Measurements from ENCODE around the gene PPM1K. TPM values are rescaled to one million over a fixed set of nuclear protein-coding genes. Genes with fewer than 3 reads are reported as not detected.

Gene PPM1K
- total RNA-seq, 1 experiment from 2014 or later, result 2.0 TPM

GRCh38 chr4:88230969-88231771 lies 53.2 kb downstream of the PPM1K start:
- DNase-seq (ENCODE audit: low read depth), result no peak
- in situ Hi-C loops (cut with HindIII; ENCODE audit: low pct_unique_long_range_greater_than_20kb, low sequenced_read_pairs), result loop anchor here (10.0 kb wide), 1 partner anchor 124 kb away; no protein-coding TSS in a partner anchor

DNA sequence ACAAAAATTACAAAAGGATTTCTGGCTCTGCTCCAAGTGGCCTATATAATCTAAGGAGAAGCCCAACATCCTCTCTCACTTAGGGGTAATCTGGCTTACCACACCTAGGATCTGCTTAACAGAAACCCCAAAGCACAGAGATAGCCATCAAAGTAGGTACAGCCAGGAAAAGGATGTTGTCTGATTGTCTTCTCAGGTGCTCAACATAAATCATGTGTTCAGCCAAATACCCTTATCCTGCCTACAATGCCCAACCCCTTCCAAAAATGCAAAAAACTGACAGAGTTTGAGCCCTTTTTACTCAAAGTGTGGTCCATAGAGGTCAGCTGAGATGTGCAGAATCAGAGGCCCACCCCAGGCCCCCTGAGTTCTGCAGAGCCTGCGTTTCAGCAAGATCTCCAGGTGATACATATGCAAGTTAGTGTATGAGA lies 53.9 kb downstream of the PPM1K start:
- in situ Hi-C loops (cut with HindIII; ENCODE audit: low pct_unique_long_range_greater_than_20kb, low sequenced_read_pairs), result loop anchor here (10.0 kb wide), 1 partner anchor 124 kb away; no protein-coding TSS in a partner anchor
- no peak for DNase-seq (ENCODE audit: low read depth)

GRCh38 chr4:88227734-88228133 lies 56.6 kb downstream of the PPM1K start:
- in situ Hi-C loops (cut with HindIII; ENCODE audit: low pct_unique_long_range_greater_than_20kb, low sequenced_read_pairs), result no loop called here
- no peak for DNase-seq (ENCODE audit: low read depth)

DNA sequence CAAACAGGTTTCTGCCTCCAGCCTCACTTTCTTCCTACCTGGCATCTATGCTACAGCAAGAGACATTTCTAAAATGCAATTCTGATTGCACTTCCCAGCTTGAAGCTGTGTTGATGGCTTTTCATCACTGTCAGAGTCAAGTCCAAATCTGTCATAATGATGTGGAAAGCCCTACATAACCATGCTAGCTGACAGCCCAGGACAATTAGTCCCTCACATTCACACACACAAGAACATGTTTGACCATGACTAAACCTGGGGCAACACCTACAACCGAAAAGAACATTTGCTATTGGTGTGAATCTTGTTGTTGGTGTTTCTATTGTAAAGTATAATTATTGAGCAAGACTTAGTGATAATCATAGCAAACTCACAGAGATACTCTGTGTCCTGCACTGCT lies 58.2 kb downstream of the PPM1K start:
- in situ Hi-C loops (cut with HindIII; ENCODE audit: low pct_unique_long_range_greater_than_20kb, low sequenced_read_pairs), result no loop called here
- DNase-seq (ENCODE audit: low read depth), result no peak

DNA sequence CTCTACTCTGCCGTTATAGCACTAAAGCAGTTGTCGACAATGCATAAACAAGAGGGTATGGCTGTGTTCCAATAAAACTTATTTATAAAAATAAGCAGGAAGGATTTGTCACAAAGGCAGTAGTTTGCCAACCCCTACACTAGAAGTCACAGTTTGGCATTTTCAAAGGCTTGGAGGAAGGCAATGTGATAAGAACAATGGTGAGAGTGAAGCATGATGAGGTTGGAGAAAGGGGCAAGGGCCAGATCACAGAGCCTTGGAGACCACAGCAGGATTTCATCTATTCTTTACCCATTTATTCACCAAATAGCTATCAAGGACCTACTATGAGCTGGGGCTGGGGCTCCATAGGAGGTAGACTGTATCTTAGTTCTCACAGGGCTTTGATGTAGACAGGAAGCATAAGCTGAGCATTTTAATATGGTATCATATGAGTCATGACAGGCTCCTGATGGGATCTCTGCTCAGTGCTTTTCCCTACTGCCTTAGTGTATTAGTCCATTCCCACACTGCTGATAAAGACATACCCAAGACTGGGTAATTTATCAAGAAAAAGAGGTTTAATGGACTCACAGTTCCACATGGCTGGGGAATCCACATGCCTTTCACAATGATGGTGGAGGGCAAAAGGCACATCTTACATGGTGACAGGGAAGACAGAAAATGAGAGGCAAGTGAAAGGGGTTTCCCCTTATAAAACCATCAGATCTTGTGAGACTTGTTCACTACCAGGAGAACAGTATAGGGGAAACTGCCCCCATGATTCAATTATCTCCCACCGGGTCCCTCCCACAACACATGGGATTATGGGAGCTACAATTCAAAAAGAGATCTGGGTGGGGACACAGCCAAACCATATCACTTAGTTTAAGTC lies 58.9 kb downstream of the PPM1K start:
- no peak for DNase-seq (ENCODE audit: low read depth)
- in situ Hi-C loops (cut with HindIII; ENCODE audit: low pct_unique_long_range_greater_than_20kb, low sequenced_read_pairs), result no loop called here

GRCh38 chr4:88223516-88223915 lies 60.8 kb downstream of the PPM1K start:
- no peak for DNase-seq (ENCODE audit: low read depth)
- in situ Hi-C loops (cut with HindIII; ENCODE audit: low pct_unique_long_range_greater_than_20kb, low sequenced_read_pairs), result no loop called here

DNA sequence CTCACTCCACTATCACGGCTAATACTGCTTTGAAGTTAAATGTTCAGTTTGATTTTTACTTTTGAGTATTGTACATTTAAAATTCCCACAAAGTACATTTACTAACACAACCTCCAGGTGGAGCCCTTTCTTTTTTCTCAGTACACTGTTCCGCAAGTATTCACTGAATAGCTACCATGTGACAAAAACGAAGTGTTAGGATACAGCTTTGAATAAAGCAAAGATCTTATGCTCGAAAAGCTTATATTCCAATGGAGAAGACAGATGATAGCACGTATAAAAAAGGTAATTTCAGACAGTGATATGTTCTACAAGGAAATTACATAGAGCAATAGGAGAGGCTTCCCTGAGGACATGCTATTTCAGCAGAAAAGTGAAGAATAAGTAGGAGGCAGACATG lies 65.3 kb downstream of the PPM1K start:
- in situ Hi-C loops (cut with HindIII; ENCODE audit: low pct_unique_long_range_greater_than_20kb, low sequenced_read_pairs), result no loop called here

GRCh38 chr4:88217169-88217568 lies 67.2 kb downstream of the PPM1K start:
- DNase-seq (ENCODE audit: low read depth), result no peak
- in situ Hi-C loops (cut with HindIII; ENCODE audit: low pct_unique_long_range_greater_than_20kb, low sequenced_read_pairs), result no loop called here

More for the DNA sequence above, 65.3 kb downstream of the PPM1K start:
- DNase-seq (ENCODE audit: low read depth), result peak; percentile 32

- in situ Hi-C loops (cut with HindIII; ENCODE audit: low pct_unique_long_range_greater_than_20kb, low sequenced_read_pairs), result no loop called here
Observed at GRCh38 chr4:88216395-88216794, 68.0 kb downstream of the PPM1K start.

GRCh38 chr4:88215351-88215750 lies 69.0 kb downstream of the PPM1K start:
- in situ Hi-C loops (cut with HindIII; ENCODE audit: low pct_unique_long_range_greater_than_20kb, low sequenced_read_pairs), result no loop called here
- no peak for DNase-seq (ENCODE audit: low read depth)

More at GRCh38 chr4:88216395-88216794, 68.0 kb downstream of the PPM1K start:
- no peak for DNase-seq (ENCODE audit: low read depth)

GRCh38 chr4:88212253-88212561 lies 72.2 kb downstream of the PPM1K start:
- DNase-seq (ENCODE audit: low read depth), result no peak
- in situ Hi-C loops (cut with HindIII; ENCODE audit: low pct_unique_long_range_greater_than_20kb, low sequenced_read_pairs), result no loop called here

DNA sequence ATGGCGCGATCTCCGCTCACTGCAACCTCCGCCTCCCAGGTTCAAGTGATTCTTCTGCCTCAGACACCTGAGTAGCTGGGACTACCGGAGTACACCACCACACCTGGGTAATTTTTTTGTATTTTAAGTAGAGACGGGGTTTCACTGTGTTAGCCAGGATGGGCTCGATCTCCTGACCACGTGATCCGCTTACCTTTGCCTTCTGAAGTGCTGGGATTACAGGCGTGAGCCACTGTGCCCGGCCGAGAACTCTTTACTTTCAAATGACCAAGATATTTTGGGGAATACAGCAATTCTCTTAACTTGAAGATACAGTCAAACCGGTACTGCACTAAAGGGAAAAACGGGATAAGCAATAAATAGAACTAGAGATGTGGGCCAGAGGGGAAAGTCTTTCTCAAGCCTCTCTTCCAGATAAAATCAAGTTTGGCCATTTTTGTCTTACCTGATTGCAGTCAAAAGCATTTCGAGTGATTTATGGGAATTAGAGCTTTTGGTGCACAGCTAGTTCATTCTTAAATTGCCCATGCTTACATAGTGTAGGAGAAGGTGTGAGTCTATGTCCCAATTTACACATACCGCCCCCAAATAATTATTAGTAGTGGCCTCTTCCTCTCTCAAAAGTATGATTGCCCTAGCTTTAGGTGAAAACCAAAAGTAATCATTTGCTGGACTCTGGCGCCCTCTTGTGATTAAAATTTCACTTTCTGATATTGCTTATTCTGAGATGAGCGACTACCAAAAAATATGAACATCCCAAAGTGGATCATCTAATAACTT lies 72.7 kb downstream of the PPM1K start:
- in situ Hi-C loops (cut with HindIII; ENCODE audit: low pct_unique_long_range_greater_than_20kb, low sequenced_read_pairs), result no loop called here
- DNase-seq (ENCODE audit: low read depth), result peak; percentile 56

GRCh38 chr4:88208156-88208555 lies 76.2 kb downstream of the PPM1K start:
- in situ Hi-C loops (cut with HindIII; ENCODE audit: low pct_unique_long_range_greater_than_20kb, low sequenced_read_pairs), result no loop called here
- DNase-seq (ENCODE audit: low read depth), result no peak

Other genes starting within 250 kb of the PPM1K start
- gene ABCG2, start 125.9 kb downstream of the PPM1K start, total RNA-seq (2014; rRNA removed; shearing (Covaris generic); ENCODE audit: low replicate concordance), result 1.2 and 12.8 TPM in 2 replicates
- gene HERC6, start 94.3 kb upstream of the PPM1K start, total RNA-seq (2014; rRNA removed; shearing (Covaris generic); ENCODE audit: low replicate concordance), result 6.2 and 14.3 TPM in 2 replicates
- 15.4 and 20.6 TPM in 2 replicates for gene HERC5, start 172.6 kb upstream of the PPM1K start, total RNA-seq (2014; rRNA removed; shearing (Covaris generic); ENCODE audit: low replicate concordance)
- 131 and 178 TPM in 2 replicates for gene PYURF, start 239.2 kb upstream of the PPM1K start, total RNA-seq (2014; rRNA removed; shearing (Covaris generic); ENCODE audit: low replicate concordance)

Data from Caki2 (cell line).